B cell (primary cell): Measurements from ENCODE around the gene ARHGAP27. TPM values are rescaled to one million over a fixed set of nuclear protein-coding genes. Genes with fewer than 3 reads are reported as not detected.
"Not testable (repeated sequence)": the region's sequence is repeated elsewhere in the genome, so short reads cannot be mapped to it uniquely, and the experiment has no call there.

Experiments used
- ATAC-seq: fragments of 200-7000 bp; cut with Tn5 transposase; one replicate; pipeline ENCODE4 v1.10.0; 2021; ENCODE audit warnings: low read depth, mild to moderate bottlenecking, moderate number of reproducible peaks, moderate library complexity
- CTCF ChIA-PET: fragments of 350-600 bp; sonication (Branson Sonifier 250); formaldehyde crosslinking; loops from one replicate; lab custom pipeline; 2021; ENCODE audit warnings: antibody characterized with exemption, inconsistent platforms; lab: Charles Lee
- POLR2A ChIA-PET: fragments of 350-600 bp; sonication (Branson Sonifier 250); formaldehyde crosslinking; loops from one replicate; lab custom pipeline; 2021; ENCODE audit warnings: antibody characterized with exemption; lab: Charles Lee
- DNase-seq: peaks from one replicate; pipeline ENCODE4 v3.0.0; 2013
- H2AFZ ChIP-seq: 2 replicates; pipeline ENCODE4 v1.6.1; 2012; ENCODE audit warnings: mild to moderate bottlenecking, low read depth, low read length; ENCODE audit not compliant: insufficient read depth, poor library complexity, severe bottlenecking
- H3K27ac ChIP-seq, 2 donors: 1 replicate in 1 of 2; 2 replicates in 1 of 2; pipeline ENCODE4 v1.5.1; 2012 to 2013; ENCODE audit warnings: low read length in 2 of 2, mild to moderate bottlenecking in 2 of 2, moderate library complexity in 1 of 2
- H3K27me3 ChIP-seq, 4 experiments: fragments of 200-600 bp in 1 of 4; sonication (generic) in 1 of 4; replicated peaks in 1 of 4; 1 replicate in 2 of 4; 2 replicates in 2 of 4; pipeline versions ENCODE4 v1.6.1 to v1.7.0; 2013 to 2016; ENCODE audit warnings: low read length in 3 of 4, mild to moderate bottlenecking in 2 of 4, mixed read lengths in 1 of 4, moderate library complexity in 1 of 4; ENCODE audit not compliant: insufficient read depth in 4 of 4, control insufficient read depth in 3 of 4; ENCODE audit errors: control extremely low read depth in 1 of 4
- H3K36me3 ChIP-seq, 2 experiments: replicated peaks in 1 of 2; 1 replicate in 1 of 2; 2 replicates in 1 of 2; pipeline versions ENCODE4 v1.6.1 to v1.7.1; 2013; ENCODE audit warnings: low read length in 1 of 2; ENCODE audit not compliant: insufficient read depth in 2 of 2, control insufficient read depth in 1 of 2; ENCODE audit errors: control extremely low read depth in 1 of 2, extremely low read depth in 1 of 2
- H3K4me1 ChIP-seq, 2 donors: fragments of 200-600 bp in 1 of 2; sonication (generic) in 1 of 2; 1 replicate in 1 of 2; 2 replicates in 1 of 2; pipeline versions ENCODE4 v1.5.1 to v1.6.1; 2013 to 2017; ENCODE audit warnings: low read length in 2 of 2; ENCODE audit not compliant: control insufficient read depth in 2 of 2, insufficient read depth in 2 of 2
- H3K4me2 ChIP-seq: replicated peaks from 2 replicates; pipeline ENCODE3; 2012; ENCODE audit warnings: mild to moderate bottlenecking, low read depth, low read length; ENCODE audit not compliant: poor library complexity, severe bottlenecking
- H3K4me3 ChIP-seq, 5 experiments: fragments of 200-600 bp in 1 of 5; sonication (generic) in 1 of 5; 1 replicate in 3 of 5; 2 replicates in 2 of 5; pipeline versions ENCODE4 v1.5.1 to v1.7.0; 2011 to 2016; ENCODE audit warnings: low read length in 4 of 5, mild to moderate bottlenecking in 4 of 5, low read depth in 2 of 5, control low read depth in 1 of 5, moderate library complexity in 1 of 5; ENCODE audit not compliant: insufficient read depth in 1 of 5; ENCODE audit errors: control extremely low read depth in 1 of 5, extremely low read depth in 1 of 5
- H3K79me2 ChIP-seq: fragments of 200-600 bp; sonication (generic); one replicate; pipeline ENCODE4 v1.6.0; 2016; ENCODE audit warnings: low read length; ENCODE audit not compliant: control insufficient read depth, insufficient read depth
- H3K9ac ChIP-seq: fragments of 200-600 bp; sonication (generic); 2 replicates; pipeline ENCODE4 v1.6.1; 2017; ENCODE audit warnings: mild to moderate bottlenecking, low read length, moderate library complexity
- H3K9me3 ChIP-seq, 3 donors: one replicate each; pipeline versions ENCODE4 v1.6.1 to v1.7.1; 2013; ENCODE audit warnings: low read length in 2 of 3; ENCODE audit not compliant: control insufficient read depth in 2 of 3, insufficient read depth in 1 of 3; ENCODE audit errors: control extremely low read depth in 1 of 3
- H4K20me1 ChIP-seq: 2 replicates; pipeline ENCODE4 v1.6.0; 2012; ENCODE audit warnings: mild to moderate bottlenecking, low read length; ENCODE audit not compliant: insufficient read depth, control insufficient read depth, poor library complexity, severe bottlenecking
- H3K27ac Mint-ChIP-seq: one replicate; pipeline ENCODE4 v1.8.0; 2021; ENCODE audit warnings: mixed read lengths
- H3K27me3 Mint-ChIP-seq: one replicate; pipeline ENCODE4 v1.8.0; 2021; ENCODE audit warnings: mixed read lengths
- H3K4me1 Mint-ChIP-seq: one replicate; pipeline ENCODE4 v1.8.0; 2021; ENCODE audit warnings: mixed read lengths
- H3K4me3 Mint-ChIP-seq: one replicate; pipeline ENCODE4 v1.8.0; 2021; ENCODE audit warnings: mixed read lengths
- H3K9me3 Mint-ChIP-seq: one replicate; pipeline ENCODE4 v1.8.0; 2022; ENCODE audit warnings: mixed read lengths; ENCODE audit not compliant: insufficient read depth
- WGBS: methylation state at CpG from one replicate; pipeline ENCODE4 v1.1.5; 2013; ENCODE audit warnings: missing lambda C conversion rate; ENCODE audit not compliant: insufficient coverage; 5-methylcytosine and 5-hydroxymethylcytosine counted together
- intact Hi-C: fragments of 100-400 bp; cut with micrococcal nuclease; formaldehyde crosslinking; loops from one replicate; pipeline ENCODE4 v1.10.0; 2022
- polyA plus RNA-seq: library from polyadenylated mRNA; depleted of rRNA; stranded (reverse); fragments of >200 nt; gene quantifications from 2 replicates; pipeline ENCODE4 v1.2.3, GENCODE V29; 2012
- total RNA-seq, 2 donors: library from RNA; stranded (reverse); fragments of 120-200 nt in 1 of 2; gene quantifications; 1 replicate in 1 of 2; 2 replicates in 1 of 2; pipeline versions ENCODE4 v1.2.3 to v1.2.4, GENCODE V29; 2013 to 2022

The ARHGAP27 gene
- total and polyA plus RNA-seq, 2 donors (not counting 1 experiment from before 2014, with no cell fraction given): 159 to 227 TPM

DNA sequence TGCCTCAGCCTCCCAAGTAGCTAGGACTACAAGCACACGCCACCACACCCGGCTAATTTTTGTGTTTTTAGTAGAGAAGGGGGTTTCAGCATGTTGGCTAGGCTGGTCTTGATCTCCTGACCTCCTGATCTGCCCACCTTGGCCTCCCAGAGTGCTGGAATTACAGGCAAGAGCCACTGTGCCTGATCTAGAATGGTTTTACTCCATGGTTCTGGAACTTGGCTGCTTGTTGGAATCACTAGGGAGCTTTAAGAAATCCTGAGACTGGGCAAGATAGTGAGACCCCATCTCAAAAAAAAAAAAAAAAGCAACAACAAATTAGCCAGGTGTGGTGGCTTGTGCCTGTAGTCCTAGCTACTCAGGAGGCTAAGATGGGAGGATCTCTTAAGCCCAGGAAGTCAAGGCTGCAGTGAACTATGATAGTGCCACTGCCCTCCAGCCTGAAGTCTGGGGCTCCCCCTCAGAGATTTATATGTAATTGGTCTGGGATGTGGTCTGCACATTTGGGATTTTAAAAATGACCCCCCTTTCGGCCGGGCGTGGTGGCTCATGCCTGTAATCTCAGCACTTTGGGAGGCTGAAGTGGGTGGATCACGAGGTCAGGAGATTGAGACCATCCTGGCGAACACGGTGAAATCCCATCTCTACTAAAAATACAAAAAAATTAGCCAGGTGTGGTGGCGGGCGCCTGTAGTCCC lies 88.6 kb downstream of the ARHGAP27 start:
- H2AFZ ChIP-seq, ATAC-seq, H3K9me3 ChIP-seq, H3K27ac ChIP-seq, H3K9ac ChIP-seq, H3K9me3 Mint-ChIP-seq, H3K4me1 ChIP-seq, H3K27ac Mint-ChIP-seq, H4K20me1 ChIP-seq, H3K4me2 ChIP-seq, DNase-seq, H3K79me2 ChIP-seq, intact Hi-C loops, H3K36me3 ChIP-seq, H3K27me3 Mint-ChIP-seq, POLR2A ChIA-PET, H3K4me3 Mint-ChIP-seq, H3K4me1 Mint-ChIP-seq, H3K27me3 ChIP-seq, H3K4me3 ChIP-seq: not testable (repeated sequence)
- CTCF ChIA-PET: interaction anchor here (0.6 to 1.3 kb wide), 2 partner anchors 23 to 67 kb away, joined by 3 to 4 read pairs; no protein-coding TSS in a partner anchor
- WGBS: 100% methylated on average over 3 of the region's 10 CpGs

Other genes with a start within 250 kb of the ARHGAP27 start
- 634 and 663 TPM in 2 replicates for gene FMNL1, start 211.0 kb downstream of the ARHGAP27 start, total RNA-seq
- 386 and 478 TPM in 2 replicates for gene FMNL1, start 211.0 kb downstream of the ARHGAP27 start, polyA plus RNA-seq
- 0.27 and 0.52 TPM in 2 replicates for gene SPATA32, start 170.8 kb downstream of the ARHGAP27 start, total RNA-seq
- gene SPATA32, start 170.8 kb downstream of the ARHGAP27 start, polyA plus RNA-seq: 0.12 and 0.26 TPM in 2 replicates
- gene MAP3K14, start 115.8 kb downstream of the ARHGAP27 start, total RNA-seq: 82.5 and 84.1 TPM in 2 replicates
- gene MAP3K14, start 115.8 kb downstream of the ARHGAP27 start, polyA plus RNA-seq: 58.6 and 66.1 TPM in 2 replicates
- gene PLEKHM1, start 57.9 kb upstream of the ARHGAP27 start, total RNA-seq: 73.9 and 90.3 TPM in 2 replicates
- gene PLEKHM1, start 57.9 kb upstream of the ARHGAP27 start, polyA plus RNA-seq: 26.2 and 26.7 TPM in 2 replicates